ENCODE data around the gene PDCD4. TPM values are rescaled to one million over a fixed set of nuclear protein-coding genes. Genes with fewer than 3 reads are reported as not detected.

PDCD4 gene
- total and polyA plus RNA-seq, 2 of the 13 experiments (the other 11 are each of a cell fraction or from before 2014, with no cell fraction given), result 22.8 to 56.2 TPM

- TF ChIP-seq GPN1 (CRISPR knock-in tag; IDR thresholded peaks at IDR 0.05; ENCODE audit: borderline replicate concordance) (no peak), ZNF546 (CRISPR knock-in tag; conservative IDR thresholded peaks at IDR 0.05) (0 out of 2 replicates have a peak, but pooled peaks have one; percentile 15), ZNF761 (CRISPR knock-in tag; conservative IDR thresholded peaks at IDR 0.05) (peak; percentile 55; the same call in 1 of the 2 replicates), SAP130 (CRISPR knock-in tag; IDR thresholded peaks at IDR 0.05; ENCODE audit: low read depth) (peak; percentile 78; the same call in 1 of the 2 replicates), CEBPB (IDR thresholded peaks at IDR 0.05; ENCODE audit: borderline replicate concordance, low read depth, low read length) (0 out of 2 replicates have a peak, but pooled peaks have one; percentile 11), TGIF2 (CRISPR knock-in tag; IDR thresholded peaks at IDR 0.05) (peak; percentile 75), HNF4G (IDR thresholded peaks at IDR 0.05; ENCODE audit: borderline replicate concordance, low read depth, low read length) (peak; percentile 20; the same call in 1 of the 2 replicates), HNF4G (CRISPR knock-in tag; IDR thresholded peaks at IDR 0.05; ENCODE audit: borderline replicate concordance, low read depth) (no peak), ZFP91 (CRISPR knock-in tag; IDR thresholded peaks at IDR 0.05; ENCODE audit: borderline replicate concordance) (peak; percentile 39; the same call in 1 of the 2 replicates), ZFX (CRISPR knock-in tag; IDR thresholded peaks at IDR 0.05; ENCODE audit: low read depth) (peak; percentile 68), ZNF780A (CRISPR knock-in tag; IDR thresholded peaks at IDR 0.05) (peak; percentile 78; the same call in 1 of the 2 replicates), HMGXB4 (CRISPR knock-in tag; IDR thresholded peaks at IDR 0.05; ENCODE audit: borderline replicate concordance in 1 of 2, low read depth in 1 of 2) (0 out of 4 replicates have a peak, but pooled peaks of 1 of the 2 experiments have one; percentile 26), FOSL1 (CRISPR knock-in tag; IDR thresholded peaks at IDR 0.05; ENCODE audit: borderline replicate concordance) (no peak), RNF2 (conservative IDR thresholded peaks at IDR 0.05; ENCODE audit: low read depth) (peak; percentile 54; the same call in 1 of the 2 replicates), ZNF317 (CRISPR knock-in tag; IDR thresholded peaks at IDR 0.05) (peak; percentile 69; the same call in 1 of the 2 replicates), ZC3H13 (CRISPR knock-in tag; IDR thresholded peaks at IDR 0.05) (no peak), ZBTB44 (CRISPR knock-in tag; IDR thresholded peaks at IDR 0.05) (no peak), RARA (CRISPR knock-in tag; IDR thresholded peaks at IDR 0.05) (peak; percentile 61), MED8 (CRISPR knock-in tag; IDR thresholded peaks at IDR 0.05; ENCODE audit: insufficient replicate concordance) (peak; percentile 29), ETS1 (CRISPR knock-in tag; IDR thresholded peaks at IDR 0.05) (no peak)
Observed at GRCh38 chr10:110845756-110846620, 25.7 kb upstream of the PDCD4 start (continued).
